HG03520 (cell line): Measurements from ENCODE around the gene ZNF516.

ENCODE experiments used
- ATAC-seq: cut with Tn5 transposase; IDR thresholded peaks from one replicate; pipeline ENCODE4 v1.9.1; 2021; ENCODE audit warnings: mild to moderate bottlenecking, moderate library complexity; ENCODE audit not compliant: unreplicated experiment

Gene ZNF516

DNA sequence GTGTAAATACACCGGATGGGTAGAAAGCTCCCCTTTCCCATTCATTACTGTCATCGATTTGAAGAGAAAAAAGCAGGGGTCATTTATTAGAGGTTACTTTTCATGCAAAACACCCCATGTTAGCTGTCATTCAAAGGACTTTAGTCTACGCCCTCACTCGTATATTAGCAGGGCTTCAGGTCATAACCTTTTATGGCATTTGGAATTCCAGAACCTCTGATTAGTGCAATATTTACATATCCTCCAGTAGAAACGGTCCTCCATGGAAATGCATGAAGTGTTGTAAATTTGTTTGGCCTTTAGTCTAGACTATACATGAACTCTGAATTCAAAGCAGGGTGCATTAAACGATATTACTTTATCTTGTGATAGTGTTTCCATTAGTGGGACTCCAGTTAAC lies 180.5 kb downstream of the ZNF516 start:
- ATAC-seq: no peak

DNA sequence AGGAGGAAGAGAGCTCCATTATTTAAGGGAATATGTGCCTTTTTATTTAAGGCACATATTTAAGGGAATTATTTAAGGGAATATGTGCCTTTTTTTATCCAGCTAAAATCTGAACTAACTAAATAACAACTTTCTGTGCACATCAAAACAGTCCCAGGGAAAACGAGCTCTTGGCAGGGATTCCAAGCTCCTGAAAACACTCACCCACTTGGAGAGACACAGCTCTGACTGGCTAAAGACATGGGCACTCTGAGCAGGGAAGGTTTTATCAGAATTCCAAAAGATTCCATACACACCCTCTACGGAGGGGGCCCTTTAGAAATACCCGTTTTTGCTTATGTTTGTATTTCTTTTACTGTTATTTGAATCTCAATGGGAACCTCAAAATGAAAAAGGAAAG lies 181.0 kb downstream of the ZNF516 start:
- no peak for ATAC-seq
